Panc1 (cell line): ENCODE measurements around the gene KIAA1614.

ENCODE experiments used
- CTCF ChIP-seq: fragments of 450-650 bp; IDR thresholded peaks from 2 replicates; pipeline ENCODE4 v1.5.1; 2017; ENCODE audit warnings: mild to moderate bottlenecking
- POLR2AphosphoS5 ChIP-seq: IDR thresholded peaks from 2 replicates; pipeline ENCODE4 v1.6.1; 2012; ENCODE audit warnings: mild to moderate bottlenecking, low read depth, low read length, moderate library complexity
- SIN3A ChIP-seq: IDR thresholded peaks from 2 replicates; pipeline ENCODE4 v1.6.1; 2012; ENCODE audit warnings: low read depth, mild to moderate bottlenecking, low read length, moderate library complexity, borderline replicate concordance; ENCODE audit not compliant: insufficient read depth

- TF ChIP-seq CTCF, result no peak
- no peak for TF ChIP-seq POLR2AphosphoS5
- TF ChIP-seq SIN3A, result no peak
These were observed 58.7 kb downstream of the KIAA1614 start for GRCh38 chr1:180971273-180971997.
